Mesenteric fat pad (tissue), 1 donor: Measurements from ENCODE around the gene POT1. TPM values are rescaled to one million over a fixed set of nuclear protein-coding genes. Genes with fewer than 3 reads are reported as not detected.
"Not testable (repeated sequence)": the region's sequence is repeated elsewhere in the genome, so short reads cannot be mapped to it uniquely, and the experiment has no call there.

Experiments
- DNase-seq: peaks from one replicate; pipeline ENCODE4 v3.0.0-alpha.2; 2020; ENCODE audit warnings: low spot score
- long read RNA-seq: library from polyadenylated mRNA; unstranded; transcript quantifications from one replicate; pipeline ENCODE4 v2.0.0, GENCODE V29; 2020
- total RNA-seq: library from RNA; stranded (reverse); fragmentation: NEBNext Ultra II Directional; extraction: Animal tissue kit (Norgen Biotek cat#: 25700); gene quantifications from one replicate; pipeline ENCODE4 v1.2.1, GENCODE V29; 2021
- donor health status: DM: yes; HTN: yes; CAD: no.

Gene POT1
- total RNA-seq: 15.0 TPM
- long read RNA-seq, full-length matches to known transcripts: 3 of 4 reads
- long read RNA-seq, partial matches to known transcripts: 0 of 4 reads
- long read RNA-seq, other reads (novel, unspliced or antisense): 1 of 4 reads

GRCh38 chr7:124929467-124930172 lies at the start of gene POT1:
Gene POT1, minus strand, starts transcription at chr7:124929825. Its CDS starts 32,652 bp downstream, at chr7:124897173.
- peak; percentile 99 for DNase-seq

- not testable (repeated sequence) for DNase-seq
Measured at GRCh38 chr7:124975131-124975530, 45.5 kb upstream of the POT1 start.

- no peak for DNase-seq
Measured at GRCh38 chr7:124965553-124965952, 35.9 kb upstream of the POT1 start.

GRCh38 chr7:124959676-124960075 lies 30.1 kb upstream of the POT1 start:
- DNase-seq: no peak

- DNase-seq: not testable (repeated sequence)
Measured at GRCh38 chr7:124957952-124958351, 28.3 kb upstream of the POT1 start.

- DNase-seq: no peak
Measured at GRCh38 chr7:124956160-124956559, 26.5 kb upstream of the POT1 start.

GRCh38 chr7:124954790-124955189 lies 25.2 kb upstream of the POT1 start:
- DNase-seq: no peak

GRCh38 chr7:124945680-124946079 lies 16.1 kb upstream of the POT1 start:
- DNase-seq: no peak

- DNase-seq: no peak
Measured at GRCh38 chr7:124943472-124943871, 13.8 kb upstream of the POT1 start.

GRCh38 chr7:124942399-124942798 lies 12.8 kb upstream of the POT1 start:
- no peak for DNase-seq

- DNase-seq: no peak
Measured at GRCh38 chr7:124940306-124940705, 10.7 kb upstream of the POT1 start.

- DNase-seq: no peak
Measured at GRCh38 chr7:124938128-124938527, 8.5 kb upstream of the POT1 start.

- no peak for DNase-seq
Measured at GRCh38 chr7:124937076-124937475, 7.5 kb upstream of the POT1 start.

- DNase-seq: no peak
Measured at GRCh38 chr7:124934841-124935240, 5.2 kb upstream of the POT1 start.

- no peak for DNase-seq
Measured at GRCh38 chr7:124930655-124931597, 1.3 kb upstream of the POT1 start.

GRCh38 chr7:124930173-124930623 lies 573 bp upstream of the POT1 start:
- DNase-seq: no peak

- DNase-seq: no peak
Measured at GRCh38 chr7:124924906-124925305, 4.7 kb downstream of the POT1 start.

- no peak for DNase-seq
Measured at GRCh38 chr7:124922200-124922599, 7.4 kb downstream of the POT1 start.

GRCh38 chr7:124919841-124920240 lies 9.8 kb downstream of the POT1 start:
- no peak for DNase-seq

- DNase-seq: no peak
Measured at GRCh38 chr7:124918662-124919061, 11.0 kb downstream of the POT1 start.

GRCh38 chr7:124915242-124915641 lies 14.4 kb downstream of the POT1 start:
- DNase-seq: no peak

GRCh38 chr7:124914298-124914697 lies 15.3 kb downstream of the POT1 start:
- no peak for DNase-seq
